GM21529 (cell line): Measurements from ENCODE around the gene HHATL.

Source experiments
- ATAC-seq: cut with Tn5 transposase; IDR thresholded peaks from one replicate; pipeline ENCODE4 v1.9.1; 2021; ENCODE audit not compliant: unreplicated experiment

HHATL gene

GRCh38 chr3:42699511-42699971 is 3.1 kb downstream of the HHATL start:
- ATAC-seq: no peak

- ATAC-seq: no peak
Observed at GRCh38 chr3:42698911-42699230, 3.7 kb downstream of the HHATL start.

- ATAC-seq: no peak
Observed at GRCh38 chr3:42698216-42698910, 4.2 kb downstream of the HHATL start.

GRCh38 chr3:42697289-42698051 is 5.1 kb downstream of the HHATL start:
- ATAC-seq: no peak

- ATAC-seq: no peak
Observed at GRCh38 chr3:42696356-42697288, 6.0 kb downstream of the HHATL start.

GRCh38 chr3:42694366-42694765 is 8.2 kb downstream of the HHATL start:
- ATAC-seq: no peak

- ATAC-seq: no peak
Observed at GRCh38 chr3:42693530-42693930, 9.1 kb downstream of the HHATL start.

- ATAC-seq: no peak
Observed at GRCh38 chr3:42692667-42693529, 9.7 kb downstream of the HHATL start.

- ATAC-seq: no peak
Observed at GRCh38 chr3:42691816-42692666, 10.6 kb downstream of the HHATL start.

- no peak for ATAC-seq
Observed at GRCh38 chr3:42690766-42691680, 11.6 kb downstream of the HHATL start.

GRCh38 chr3:42690191-42690590 is 12.4 kb downstream of the HHATL start:
- ATAC-seq: no peak

GRCh38 chr3:42689421-42690014 is 13.1 kb downstream of the HHATL start:
- no peak for ATAC-seq

GRCh38 chr3:42688487-42689420 is 13.8 kb downstream of the HHATL start:
- ATAC-seq: no peak

GRCh38 chr3:42688016-42688415 is 14.6 kb downstream of the HHATL start:
- no peak for ATAC-seq

- no peak for ATAC-seq
Observed at GRCh38 chr3:42686832-42687650, 15.6 kb downstream of the HHATL start.
